GM18868 (cell line): Measurements from ENCODE around the gene EXOC6B.

ENCODE experiments used
- ATAC-seq: cut with Tn5 transposase; IDR thresholded peaks from one replicate; pipeline ENCODE4 v1.9.1; 2021; ENCODE audit warnings: mild to moderate bottlenecking, moderate library complexity; ENCODE audit not compliant: unreplicated experiment

EXOC6B gene

DNA sequence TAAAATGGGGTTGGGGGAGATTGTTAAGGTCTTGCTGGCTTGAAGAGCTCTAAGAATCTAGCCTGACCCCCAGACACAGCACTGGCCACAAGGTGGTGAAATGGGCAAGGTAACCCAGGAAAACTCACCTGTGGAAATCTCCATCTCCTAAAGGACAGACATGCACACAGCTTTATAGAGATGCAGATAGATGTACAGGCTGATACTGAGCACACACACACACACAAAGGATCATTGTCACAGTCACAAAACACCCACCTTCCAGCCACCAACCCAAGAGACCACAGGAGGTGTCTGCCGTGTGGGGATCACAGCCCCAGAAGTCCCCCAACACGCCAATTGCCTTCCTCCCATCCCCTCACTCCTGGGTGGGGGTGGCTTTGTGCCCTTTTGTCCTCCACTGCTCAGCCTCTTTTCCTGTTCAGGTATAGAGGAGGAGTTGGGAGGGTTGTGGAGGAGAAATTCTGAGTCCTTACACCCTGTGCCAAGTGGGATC is 674.9 kb downstream of the EXOC6B start:
- no peak for ATAC-seq

DNA sequence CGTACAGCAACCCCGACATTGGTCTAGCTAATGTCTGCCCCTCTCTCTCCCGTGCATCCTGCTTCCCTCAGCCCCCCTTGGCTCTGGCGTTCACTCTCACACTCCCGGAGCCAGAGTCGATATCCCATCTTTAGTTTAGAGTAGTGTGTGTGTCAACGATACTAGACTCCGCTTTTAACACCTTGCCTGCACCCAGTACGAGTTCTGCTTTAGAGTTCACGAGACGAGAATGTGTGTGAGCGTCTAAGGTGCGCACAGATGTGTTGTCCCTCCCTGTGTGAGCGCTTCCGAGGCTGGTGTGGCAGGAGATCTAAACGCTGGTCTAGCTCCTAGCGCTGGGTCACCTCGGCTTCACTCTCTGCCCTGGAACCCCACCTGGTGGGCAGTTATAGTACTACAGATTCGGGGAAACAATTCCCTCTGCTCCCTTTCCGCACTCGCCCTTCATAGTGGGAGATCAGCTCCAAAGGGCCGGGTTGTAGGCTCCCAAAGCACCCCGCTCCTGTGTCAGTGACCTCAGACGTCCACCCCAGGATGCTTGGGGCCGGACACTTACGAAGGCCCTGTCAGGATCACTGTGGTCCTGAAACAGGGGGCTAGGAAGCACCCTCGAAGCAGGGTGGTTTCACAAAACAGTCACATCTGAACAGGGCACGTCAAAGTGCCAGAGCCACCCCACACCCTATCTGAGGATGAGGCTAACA is 675.5 kb downstream of the EXOC6B start:
- peak; percentile 84 for ATAC-seq

DNA sequence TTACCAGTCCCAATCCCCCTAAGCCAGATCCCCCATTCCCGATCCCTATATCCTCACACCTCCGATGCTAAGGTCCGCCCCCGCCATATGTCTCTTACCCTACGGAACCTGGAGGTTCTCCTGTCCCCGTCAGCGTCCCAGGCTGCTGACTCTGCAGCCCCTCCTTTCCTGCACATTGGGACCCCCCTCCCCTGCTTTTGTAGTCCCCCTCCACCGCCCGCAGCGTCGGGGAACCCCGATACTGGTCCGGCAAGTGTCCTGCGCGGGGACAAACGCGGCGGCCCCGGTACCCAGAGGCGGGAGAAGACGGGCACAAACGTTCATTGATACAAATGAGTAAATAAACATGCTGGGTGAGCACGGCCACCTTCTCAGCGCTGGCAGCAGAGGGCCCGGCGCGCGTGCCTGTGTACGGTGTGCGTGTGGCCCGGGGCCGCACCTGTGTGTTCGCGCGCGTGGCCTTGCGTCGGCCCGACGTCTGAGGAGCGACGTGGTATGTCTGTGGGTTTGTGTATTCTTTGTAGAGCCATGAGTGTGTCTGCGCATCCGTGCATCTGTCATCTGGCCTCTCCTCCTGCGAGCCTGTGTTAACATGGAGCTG is 676.2 kb downstream of the EXOC6B start:
- no peak for ATAC-seq

DNA sequence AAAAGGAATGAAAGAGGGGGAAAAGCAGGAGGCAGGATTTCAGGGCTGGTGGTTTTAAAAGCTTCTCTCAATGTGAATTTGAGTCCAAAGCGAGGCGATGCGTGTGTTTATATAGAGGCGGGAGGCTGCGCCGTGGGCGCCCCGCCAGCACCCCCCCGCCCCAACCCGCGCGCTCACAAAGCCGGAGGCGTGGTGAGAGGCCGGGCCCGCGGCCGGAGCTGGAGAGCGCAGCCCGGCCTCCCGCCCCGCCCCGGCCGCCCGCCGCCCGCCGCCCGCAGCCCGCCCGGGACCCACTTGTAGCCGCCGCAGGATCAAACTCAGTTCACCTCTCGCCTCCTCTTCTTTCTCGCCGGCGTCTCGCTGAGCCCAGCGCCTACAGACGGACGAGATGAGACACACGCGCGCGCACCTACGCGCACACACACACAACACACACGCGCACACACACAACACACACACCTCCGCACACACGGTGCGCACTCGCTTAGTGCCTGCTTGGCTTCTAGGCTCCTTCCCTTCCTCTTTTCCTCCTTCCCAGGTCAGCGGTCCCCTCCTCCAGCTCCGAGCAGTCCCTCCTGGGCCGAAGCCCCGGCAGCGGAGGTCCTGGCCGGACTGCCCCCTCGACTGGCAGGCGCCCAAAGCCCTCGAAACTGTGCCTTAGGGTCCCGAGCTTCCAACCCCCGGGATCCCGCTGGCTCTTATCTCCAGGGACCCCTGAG is 676.8 kb downstream of the EXOC6B start:
- no peak for ATAC-seq

DNA sequence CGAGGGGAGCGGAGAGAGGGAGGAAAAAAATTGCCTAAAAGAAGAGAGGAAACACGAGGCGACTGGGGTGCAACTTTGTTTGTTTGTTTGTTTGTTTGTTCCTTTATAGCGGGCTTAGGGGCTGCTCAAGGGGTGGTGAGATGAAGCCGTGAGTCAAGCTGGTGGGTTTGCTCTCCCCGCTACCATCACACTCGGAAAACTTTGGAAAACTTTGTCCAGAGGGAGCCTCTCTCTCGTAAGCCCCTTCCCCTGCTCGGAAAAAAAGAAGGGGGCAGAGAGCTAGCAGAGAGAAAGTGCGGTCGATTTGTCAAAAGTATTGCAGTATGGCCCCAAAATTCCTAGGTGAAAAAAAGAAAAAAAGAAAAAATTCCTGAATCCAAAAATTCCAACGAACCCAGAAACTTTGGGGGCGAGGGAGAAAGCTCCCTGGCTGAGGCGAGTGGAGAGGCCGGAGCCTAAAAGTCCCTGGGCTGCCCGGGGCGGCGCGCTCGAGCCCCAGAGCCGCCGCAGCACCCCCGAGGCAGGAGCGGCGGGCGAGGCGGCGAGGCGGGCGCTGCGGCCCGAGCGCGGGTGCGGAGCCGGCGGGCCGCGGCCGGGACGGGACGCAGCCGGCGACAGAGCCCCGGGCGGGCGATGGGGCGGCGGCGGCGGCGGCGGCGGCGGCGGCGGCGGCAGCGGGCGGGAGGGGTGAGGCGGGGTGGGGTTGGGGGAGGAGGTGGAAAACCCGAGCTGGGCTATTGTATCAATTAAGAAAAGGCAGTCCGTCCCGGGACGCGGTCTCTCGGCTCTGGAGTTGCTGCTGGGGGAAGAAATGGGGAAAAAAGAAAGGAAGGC is 677.6 kb downstream of the EXOC6B start:
- ATAC-seq, result no peak

DNA sequence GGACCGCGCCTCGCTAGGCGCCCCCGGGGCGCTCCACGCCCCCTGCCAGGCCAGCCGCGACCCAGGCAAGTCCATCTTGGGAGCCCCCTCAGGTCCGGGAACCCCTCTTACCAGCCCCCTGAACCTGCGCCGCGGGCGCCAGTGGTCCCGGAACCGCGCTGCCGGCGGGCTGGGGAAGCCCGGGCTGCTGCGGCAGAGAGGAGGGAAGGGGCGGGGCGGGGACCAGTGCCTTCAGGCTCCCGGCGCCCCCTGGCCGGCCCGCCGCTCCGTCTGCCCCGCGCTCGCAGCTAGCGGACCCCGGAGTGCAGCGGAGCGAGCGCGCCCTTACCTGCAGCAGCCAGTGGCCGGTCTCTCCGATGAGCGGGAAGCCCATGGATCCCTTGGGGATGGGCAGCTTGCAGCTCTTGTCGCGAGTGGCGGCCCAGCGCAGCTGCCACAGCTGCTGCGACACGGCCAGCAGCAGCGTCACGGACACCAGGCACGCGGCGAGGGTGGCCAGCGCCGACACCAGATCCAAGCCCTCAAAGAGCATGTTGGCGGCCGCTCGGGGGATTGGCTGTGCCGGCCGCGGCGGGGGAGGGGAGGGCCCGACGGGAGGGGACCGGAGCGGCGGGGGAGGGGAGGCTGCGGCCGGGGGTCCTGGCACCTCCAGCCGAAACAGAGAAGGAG is 678.4 kb downstream of the EXOC6B start, which contains the start of gene CYP26B1:
Gene CYP26B1 (minus strand): TSS at position 560 of the 669 bp plus-strand sequence. CDS start 28 bp downstream, at position 532.
- ATAC-seq, result no peak

DNA sequence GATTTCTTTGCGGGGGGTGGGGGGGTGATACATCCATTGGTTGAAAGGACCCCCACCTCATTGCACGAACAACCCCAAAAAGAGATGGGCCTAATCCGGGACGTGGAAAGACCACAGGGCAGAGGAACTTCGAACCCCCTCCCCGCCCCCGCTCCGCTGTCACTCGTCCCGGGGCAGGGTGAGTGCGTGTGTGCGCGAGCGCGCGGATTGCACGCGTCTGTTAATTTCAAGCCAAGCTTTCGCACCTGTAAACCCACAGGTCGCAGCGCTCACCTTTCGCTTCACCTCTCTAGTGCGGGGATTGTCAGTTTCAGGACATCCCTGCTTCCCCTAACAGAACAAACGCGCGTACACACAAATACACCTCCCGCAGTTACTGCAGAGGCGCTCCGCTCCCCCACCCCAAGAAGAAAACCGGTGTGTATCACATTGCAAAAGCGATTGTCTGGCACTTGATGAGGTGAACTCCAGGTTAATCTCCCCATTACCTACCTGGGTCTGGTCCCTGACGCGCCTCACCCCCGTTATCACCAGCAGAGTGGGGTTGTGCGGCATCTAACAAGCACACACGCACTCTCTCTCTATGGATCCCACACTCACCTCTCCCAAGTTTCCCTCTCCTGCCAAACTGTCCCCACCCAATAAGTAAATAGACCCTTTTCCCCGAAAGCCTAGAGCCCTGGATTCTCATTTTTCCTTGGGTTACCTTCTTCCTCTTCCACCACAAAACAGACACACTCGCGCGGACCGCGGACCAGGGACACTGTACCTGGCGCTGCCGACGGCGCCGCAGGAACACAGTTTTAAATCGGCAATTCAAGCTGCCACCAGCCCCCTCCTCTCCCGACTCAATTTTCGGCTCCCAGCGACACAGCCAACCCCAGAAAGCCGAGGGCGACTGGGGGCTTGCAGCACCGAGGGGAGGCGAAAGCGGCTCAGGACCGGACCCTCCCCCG is 679.2 kb downstream of the EXOC6B start:
- no peak for ATAC-seq

DNA sequence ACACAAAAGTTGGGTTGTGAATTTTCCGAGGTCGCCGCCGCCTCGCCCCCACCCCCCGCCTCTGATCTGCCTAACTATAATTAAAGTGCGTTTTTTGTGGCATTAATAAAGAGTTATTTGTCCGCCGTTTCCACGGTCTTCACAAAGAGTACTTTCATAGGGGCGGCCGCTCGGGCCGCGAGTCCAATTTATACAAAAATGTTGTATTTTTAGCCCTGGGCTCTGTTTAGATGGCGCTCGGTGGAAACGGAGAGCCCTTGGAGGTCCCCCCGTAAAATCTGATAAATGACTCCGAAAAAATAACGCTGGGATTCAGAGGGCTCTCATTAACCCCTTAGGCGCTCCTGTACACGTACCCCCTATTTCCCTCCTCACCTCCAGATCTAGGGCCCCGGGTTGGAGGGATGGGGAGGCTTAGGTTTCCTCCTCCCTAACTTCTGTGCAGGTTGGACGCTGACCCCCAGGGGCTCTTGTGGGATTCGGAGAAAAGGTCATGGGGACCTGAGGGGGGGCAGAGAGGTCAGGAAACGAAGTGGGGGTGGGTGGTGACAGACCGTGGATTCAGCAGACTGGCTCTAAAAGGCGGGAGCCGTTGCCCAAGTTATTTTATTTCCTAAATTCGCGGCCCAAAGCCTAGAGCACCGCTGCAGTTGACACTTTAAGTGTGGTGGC is 680.0 kb downstream of the EXOC6B start:
- no peak for ATAC-seq

DNA sequence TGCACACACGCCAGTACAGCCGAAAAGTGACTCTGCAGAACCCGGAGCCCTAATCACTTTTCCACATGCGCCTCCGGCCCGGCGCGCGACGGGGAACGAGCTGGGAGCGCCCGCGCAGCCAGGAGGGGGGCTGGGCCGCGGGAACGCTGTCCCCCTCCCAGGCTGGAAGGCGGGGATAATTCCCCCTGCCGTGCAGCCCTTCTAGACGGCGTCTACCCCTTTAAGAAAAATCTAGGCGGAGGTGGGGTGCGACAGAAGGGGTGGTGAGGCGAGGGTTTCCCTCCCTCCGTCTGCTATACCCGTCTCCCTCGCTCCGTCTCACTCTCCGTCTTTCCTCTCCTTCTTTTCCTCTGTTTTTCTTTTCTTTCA is 680.6 kb downstream of the EXOC6B start:
- no peak for ATAC-seq

DNA sequence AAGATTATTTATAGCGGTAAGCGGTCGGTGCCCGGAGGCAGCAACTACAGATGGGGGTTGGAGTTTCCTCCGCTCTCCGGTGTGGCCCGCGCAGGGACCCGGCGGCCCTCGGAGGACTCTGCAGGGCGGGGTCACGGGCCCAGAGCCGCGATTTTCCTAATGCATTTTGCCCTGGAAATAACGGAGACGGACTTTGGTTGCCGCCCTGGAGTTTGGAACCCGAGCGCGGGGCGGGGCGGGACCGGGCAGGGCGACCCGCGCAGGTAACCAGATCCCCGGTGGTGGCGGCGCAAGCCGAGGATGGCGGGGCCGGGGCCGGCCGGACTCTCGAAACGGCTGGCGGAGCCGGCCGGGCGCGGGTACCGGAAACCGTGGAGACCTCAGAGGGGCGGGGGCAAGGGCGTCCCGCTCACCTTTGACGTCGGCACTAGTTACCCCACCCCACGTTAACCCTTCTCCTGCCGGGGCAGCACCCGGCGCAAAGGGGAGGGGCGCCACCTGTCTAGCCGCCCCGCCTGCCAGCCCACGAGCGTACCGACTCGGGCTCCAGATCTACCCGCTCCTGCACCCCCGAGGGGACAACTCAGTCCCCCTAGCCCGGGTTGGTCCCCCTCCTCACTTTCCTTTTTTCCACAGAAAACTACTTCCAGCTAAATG is 681.1 kb downstream of the EXOC6B start:
- ATAC-seq, result no peak

DNA sequence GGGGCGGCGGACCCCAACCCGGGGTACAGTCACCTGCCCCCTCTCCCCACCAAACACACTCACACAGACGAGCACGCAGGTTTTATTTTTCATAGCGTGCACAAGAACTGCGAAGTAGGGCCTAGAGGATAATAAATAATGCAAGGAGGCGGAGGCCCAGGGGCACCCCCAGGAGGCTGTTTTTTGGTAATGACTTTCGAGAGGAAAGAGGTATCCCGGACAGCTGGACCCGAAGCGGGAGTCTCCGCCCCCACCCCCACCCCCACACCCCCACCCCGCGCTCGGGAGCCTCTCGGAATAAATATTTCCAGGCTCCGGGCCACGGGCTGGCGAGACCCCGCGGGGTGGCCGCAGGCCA is 681.6 kb downstream of the EXOC6B start:
- ATAC-seq, result no peak

DNA sequence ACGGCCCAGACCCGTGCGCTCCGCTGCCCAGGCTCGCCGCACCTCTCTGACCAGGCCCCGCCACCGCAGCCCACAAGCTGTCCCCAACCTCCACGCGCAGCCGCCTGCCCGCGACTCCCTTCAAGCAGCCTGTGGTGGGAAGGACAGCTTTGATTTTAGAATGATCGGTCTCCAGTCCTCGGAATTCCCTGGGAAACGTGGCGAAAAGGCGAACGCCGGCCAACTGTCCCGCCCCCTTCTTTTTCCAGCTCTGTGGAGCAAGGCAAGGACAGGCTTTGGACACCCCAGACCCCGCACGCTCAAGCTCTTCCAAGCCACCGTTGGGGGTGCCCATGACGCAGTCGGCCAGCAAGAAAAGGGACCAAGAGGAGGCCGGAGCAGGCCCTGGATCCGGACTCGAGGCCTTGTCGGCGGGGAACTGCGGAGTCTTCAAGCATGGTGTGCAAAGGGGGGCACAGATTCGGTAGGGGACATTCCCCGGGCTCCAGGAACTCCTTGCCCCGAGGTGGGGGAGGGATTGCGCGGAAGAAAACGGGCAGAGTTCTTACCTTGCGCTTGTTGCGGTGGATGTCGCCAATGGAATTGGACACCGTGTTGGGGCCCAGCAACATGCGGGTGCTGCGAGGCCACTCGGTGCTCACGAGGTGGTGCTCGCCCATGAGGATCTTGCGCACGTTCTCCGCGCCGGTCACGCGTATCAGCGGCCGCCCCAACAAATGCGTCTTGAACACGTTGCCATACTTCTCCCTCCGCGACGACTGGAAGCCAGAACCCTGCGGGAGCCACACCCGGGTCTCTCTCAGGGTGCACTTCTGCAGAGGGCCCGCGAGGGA is 682.2 kb downstream of the EXOC6B start:
- ATAC-seq, result no peak

DNA sequence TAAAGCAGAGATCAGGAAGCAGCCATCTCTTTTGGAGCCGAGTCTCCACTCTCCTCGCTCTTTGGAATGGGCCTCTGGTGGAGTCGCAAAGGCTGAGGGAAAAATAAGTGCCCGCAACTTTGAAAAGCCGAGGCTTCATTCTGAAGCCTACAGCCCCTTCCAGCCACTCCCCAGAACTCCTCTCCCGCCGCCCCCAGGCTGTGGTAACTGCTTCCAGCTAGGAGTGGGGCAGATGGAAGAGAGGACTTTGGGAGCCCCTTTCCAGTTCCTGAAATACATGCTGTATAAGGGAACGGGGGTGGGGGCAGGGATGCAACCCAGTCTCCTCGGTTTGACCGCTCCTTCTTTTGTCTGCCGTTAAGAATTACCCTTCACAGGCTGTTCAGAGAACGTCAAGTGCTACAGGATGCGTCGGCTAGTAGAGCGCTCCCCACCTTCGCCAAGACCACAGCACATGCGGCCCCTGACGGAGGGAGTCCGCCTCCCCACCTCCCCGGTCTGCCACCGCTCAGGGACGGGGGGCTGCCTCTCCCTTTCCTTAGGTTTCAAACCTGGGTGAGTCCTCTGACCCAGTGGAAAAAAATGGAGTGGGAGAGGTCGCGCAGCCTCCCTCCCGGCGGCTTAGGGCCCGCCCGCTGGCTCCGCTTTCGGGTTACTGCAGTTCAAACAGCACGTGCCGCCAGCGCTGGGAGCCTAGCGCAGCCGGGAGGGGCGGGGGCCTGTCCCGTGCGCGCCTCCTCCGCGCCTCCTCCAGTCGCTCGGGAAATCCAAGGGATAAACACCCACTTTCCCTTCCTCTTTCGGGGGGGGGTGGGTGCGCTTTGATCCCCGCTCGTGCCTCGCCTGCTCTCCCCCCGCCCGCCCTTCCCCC is 683.0 kb downstream of the EXOC6B start:
- no peak for ATAC-seq

DNA sequence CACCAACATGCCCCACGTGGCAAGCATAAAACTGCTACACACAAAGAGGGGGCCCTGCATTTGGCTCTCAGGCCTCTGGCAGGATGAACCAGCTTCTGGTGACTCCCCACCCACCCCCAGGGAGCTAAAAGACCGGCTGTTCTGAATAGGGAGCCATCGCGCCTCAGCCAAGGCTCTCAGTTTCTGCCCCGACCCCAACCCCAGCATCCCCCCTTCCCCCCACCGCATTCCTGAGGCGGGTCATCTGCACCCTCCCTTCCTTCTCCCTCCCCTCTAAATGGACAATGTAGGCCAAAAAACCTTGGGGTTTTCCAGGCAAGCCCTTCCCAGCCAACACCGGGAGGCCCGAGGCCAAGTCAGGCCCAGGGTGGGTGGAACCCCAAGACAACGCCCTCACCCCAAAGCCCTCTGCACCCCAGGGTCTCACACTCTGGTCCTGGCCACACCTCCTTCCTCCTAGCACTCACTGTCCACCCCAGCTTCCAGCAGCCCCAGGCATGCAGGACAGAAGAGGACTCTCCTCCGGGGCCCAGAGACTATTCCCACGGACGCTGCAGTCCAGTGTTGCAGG is 683.9 kb downstream of the EXOC6B start:
- no peak for ATAC-seq

DNA sequence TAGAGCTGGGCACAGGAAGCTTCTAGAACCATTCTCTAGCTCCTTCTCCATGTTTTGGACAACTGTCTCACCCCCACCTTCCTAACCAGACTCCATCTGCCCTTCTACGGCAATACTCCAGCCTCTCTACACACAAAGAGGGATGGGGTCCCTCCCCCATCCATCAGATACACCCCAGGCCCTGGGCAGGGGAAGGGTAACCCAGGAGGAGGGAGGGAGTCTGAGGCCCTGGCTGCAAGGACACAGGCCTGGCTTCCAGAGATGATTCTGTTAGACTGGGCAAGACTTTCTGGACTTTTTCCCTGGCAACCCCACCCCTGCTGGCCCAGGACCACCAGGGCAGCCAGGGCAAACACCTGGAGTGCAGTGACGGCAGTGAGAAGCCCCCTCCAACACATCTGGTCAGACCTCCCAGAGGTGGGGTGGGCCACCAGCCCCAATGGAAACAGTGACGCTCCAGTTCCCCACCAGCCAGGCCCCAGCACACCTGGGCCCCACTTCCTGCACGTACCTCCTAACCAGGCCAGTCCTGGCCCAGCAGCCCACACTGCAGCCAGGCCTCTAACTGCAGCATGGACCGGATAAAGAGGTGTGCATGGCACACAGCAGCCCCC is 684.7 kb downstream of the EXOC6B start:
- no peak for ATAC-seq

DNA sequence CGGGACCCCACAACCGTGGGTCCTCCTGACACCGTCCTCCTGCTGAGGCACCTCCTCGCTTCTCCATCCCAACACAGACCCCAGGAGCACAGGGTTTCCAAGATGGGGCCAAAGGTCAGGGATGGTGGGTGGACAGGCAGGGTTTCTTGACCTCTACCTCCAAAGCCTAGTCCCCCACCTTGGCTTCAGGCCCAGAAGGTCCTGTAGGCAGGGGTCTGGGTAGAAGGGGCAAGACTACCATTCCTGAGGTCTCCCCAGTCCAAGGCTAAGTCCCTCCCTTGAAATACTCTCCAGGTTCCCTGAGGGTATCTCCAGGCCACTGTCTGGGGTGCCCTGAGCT is 685.2 kb downstream of the EXOC6B start:
- no peak for ATAC-seq
